Brain pericyte (primary cell): Measurements from ENCODE around the gene HTR1A.
A peak's percentile ranks its signal among the peaks of the same experiment; 100 is the strongest.

ENCODE experiments used
- DNase-seq: peaks from one replicate; pipeline ENCODE4 v3.0.0-alpha.2; 2012; ENCODE audit warnings: low read depth, low spot score

HTR1A gene

DNA sequence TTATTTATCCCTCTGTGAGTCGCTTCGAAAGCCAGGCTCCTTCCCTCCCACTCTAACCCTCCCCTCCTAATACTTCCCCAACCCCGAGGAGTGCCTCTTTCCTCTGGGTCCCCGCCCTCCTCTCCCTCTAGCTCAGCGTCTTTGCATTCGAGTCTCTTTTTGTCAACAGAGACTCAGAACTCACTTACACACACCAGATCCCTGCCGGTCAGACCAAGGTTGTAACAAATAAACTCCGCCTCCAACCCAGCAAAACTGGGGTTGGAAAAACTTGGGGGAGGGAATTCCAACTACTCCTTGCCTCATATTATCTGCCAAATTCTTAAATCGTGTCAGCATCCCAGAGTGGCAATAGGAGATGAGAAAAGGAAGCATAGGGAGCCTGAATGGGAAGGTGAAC is at the start of gene HTR1A:
HTR1A (minus strand) TSS at position 167 of the 400 bp plus-strand sequence. CDS start 726 bp downstream, outside the sequence.
- DNase-seq, result no peak

DNA sequence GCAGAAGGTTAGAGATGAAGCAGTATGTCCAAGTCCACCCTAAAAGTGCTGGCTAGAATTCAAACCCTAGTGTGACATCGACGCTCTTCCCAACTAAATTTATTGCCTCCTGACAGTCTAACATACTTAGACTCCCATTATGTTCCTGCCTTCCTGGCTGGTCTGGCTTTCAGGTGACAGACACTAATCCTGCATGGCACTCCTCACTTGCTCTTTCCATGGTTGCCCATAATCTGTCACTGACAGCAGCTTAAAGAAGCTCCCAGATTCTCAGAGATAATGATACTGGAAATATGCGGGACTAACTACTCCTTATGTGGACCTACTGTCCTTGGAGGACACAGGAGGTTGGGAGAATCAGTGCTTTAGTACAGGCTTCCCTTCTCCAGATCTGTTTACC is 41.7 kb upstream of the HTR1A start:
- no peak for DNase-seq

DNA sequence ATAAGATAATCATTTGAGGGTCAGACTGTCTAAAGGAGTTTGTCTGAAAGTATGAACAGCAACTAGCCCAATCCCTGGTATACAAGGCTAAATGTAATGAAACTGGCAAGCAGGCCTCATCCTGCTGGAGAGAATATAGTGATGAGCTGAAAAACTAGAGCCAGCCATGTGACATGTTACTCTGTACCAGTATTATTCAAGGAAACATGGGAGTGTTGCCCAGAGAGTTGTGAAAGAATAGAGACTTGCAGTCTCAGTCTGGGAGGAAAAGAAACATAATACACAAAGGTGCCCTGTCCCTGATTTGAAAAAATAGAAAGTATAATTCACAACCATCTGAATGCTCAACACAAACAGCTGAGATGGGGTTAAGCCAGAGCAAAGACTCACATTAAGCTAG is 37.9 kb upstream of the HTR1A start:
- DNase-seq, result no peak

DNA sequence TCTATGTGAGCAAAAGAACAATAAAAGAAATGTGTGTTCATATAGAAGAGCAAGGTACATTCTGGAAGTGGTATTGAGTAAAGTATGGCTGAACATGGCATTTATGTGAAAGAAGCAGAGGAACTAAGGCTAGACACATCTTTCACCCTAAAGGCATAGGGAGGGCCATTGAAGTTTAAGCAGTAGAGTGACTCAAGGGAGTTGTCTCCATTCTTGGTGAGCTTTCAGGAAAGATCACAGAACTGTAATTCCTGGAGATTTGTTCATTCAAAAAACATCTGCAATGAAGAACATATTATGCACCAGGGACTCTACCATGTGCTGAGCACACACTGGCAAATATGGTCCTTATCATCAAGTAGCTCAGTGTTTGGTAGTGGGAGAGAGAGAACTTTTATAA is 24.8 kb upstream of the HTR1A start:
- no peak for DNase-seq

DNA sequence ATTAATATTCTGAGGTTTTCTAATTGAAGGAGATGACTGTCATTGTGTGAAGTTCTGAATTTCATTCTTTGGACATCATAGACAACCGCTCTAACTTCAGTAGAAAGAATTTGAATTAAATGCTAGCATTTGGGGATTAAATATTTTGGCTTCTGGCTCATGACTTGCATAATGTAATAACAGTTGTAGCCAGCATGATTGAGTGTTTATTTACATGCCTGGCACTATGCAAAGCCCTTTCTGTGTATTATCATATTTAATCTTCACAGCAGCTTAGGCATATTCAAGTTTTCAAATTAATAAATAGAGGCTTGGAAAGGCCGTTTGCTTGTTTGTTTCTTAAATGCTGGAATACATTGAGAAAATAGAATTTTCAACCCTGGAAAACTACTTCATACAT is 19.6 kb upstream of the HTR1A start:
- DNase-seq, result no peak

DNA sequence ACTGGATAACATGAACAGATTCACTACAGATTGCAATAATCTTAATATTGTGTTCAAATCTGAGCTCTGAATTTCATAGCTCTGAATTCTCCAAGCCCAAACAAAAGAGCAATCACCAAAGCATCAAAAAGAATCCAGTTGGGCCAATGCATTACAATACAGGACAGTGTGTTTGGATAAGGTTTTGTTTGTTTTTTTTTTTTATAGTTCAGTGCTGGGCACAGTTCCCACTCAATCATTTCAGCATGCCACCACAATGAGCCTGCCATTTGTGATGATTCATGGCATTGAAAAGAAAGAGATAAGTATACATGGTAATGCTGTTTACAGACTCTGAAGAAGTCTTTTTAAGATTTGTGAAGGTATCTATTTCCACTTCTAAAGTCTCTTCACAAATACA is 1.7 kb upstream of the HTR1A start:
- no peak for DNase-seq

DNA sequence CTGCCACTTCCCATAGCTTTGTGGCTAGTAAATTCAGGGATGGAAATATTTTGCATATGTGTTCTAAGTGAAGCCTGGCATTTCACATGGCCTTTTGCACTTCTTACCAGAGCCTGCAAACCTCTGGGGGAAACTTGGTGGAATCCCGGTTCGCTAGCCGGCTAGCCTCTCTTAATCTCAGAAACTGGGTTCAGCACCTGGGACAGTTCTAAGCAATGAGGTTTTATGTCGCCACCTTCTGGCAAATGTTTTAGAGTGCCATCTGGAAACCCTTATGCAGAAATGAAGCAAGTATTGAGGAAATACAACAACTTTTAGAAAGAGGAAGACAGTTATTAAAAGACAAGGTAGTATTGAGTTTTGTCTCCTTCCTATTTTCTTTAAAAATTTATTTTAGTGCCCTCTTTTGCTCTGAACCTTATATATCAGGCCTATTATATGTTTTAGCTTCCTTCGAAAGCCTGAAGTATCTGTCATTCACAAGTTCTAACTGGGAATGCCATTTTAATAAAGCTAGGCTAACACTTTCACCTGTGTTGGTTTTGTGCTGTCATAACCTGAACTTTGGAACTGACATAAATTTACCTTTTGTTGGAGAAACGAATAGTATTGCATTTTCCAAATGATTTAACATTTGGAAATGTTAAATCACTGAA is 963 bp upstream of the HTR1A start:
- peak; percentile 17 for DNase-seq

DNA sequence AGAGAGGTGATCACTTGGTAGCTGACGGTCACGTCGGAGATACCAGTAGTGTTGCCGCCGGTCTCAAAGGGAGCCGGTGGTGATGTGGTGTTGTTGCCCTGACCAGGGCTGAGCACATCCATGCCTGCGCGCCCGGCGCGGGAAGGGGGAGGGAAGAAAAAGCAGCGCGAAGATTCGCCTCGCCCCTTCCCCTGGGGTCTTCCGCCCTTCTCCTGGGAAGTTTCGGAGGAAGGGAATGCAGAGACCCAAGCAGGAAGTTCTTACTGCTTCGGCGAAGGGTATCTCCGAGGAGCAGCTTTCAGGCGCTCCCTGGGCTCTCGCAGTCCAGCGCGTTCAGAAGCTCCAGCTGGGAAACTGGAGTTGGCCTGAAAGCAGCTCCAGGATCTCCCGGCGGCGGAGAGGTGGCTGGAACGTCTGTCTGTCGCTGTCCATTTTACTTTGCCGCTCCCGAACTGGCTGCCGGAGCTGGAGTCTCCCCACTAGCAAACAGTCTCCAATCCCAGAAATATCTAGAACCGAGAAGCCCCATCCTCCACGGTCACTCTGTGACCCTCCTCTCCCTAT is 565 bp downstream of the HTR1A start:
- DNase-seq, result no peak

DNA sequence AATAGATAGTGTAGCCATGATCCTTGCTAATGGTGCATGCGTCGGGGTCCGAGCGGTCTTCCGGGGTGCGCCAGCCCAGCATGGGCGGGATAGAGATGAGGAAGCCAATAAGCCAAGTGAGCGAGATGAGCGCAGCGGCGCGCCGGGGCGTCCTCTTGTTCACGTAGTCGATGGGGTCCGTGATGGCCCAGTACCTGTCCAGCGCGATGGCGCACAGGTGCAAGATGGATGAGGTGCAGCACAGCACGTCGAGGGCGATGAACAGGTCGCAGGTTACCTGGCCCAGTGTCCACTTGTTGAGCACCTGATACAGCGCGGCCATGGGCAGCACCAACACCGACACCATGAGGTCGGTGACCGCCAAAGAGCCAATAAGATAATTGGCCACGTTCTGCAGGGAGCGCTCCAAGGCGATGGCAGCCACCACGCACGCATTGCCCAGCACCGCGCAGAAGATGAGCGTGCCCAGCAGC is 1.1 kb downstream of the HTR1A start:
- no peak for DNase-seq

DNA sequence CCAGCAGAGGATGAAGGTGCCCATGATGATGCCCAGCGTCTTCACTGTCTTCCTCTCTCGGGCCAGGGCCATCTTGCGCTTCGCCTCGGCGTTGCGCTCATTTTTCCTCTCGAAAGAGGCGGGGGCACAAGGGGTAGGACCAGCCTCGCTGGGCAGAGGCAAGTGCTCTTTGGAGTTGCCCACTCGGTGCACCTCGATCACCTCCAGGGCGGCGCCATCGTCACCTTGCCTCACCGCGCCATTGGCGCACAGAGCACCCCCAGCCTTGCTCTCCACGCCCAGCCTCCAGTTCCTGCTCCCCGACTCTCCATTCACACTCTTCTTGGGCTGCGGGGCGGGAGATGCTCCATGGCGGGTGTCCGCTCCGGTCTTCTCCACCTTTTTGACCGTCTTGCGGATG is 1.6 kb downstream of the HTR1A start:
- no peak for DNase-seq

DNA sequence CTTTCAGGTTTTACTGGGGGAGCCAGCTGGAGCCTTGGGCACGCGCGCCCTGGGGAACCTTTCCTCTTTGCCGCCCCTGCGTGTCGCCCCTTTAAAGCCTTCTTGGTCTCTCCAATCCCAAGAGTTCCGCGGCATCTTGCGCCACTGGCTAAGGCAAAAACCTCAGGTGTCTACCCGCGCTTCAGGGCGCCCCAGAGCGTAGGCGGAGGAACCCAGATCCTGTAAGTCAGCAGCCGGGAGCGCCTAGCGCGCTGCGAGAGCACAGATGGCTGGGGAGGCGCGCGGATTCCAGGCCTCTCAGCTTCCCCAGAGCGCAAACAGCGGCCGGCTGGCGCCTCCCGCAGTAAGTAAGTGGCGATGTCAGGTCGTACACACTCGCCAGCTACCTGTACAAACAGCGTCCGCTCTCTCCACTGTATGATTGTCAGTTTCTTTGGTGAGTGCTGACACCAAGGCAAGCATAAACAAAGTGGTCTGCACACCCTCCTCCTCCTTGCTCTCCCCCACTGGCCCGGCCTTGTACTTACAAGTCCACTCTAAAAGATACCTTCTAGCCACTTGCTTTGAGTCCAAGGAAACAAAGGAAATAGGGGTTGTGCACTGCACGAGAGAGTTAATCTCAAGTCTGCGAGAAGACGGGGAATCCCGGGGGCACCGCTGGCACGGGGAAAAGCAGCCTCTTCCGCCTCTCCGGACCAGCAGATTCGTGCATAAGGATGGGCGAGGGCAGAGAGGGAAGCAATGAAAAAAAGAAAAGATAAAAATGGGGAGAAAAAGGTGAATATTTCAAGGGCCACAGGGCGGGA is 2.9 kb downstream of the HTR1A start:
- DNase-seq, result no peak

DNA sequence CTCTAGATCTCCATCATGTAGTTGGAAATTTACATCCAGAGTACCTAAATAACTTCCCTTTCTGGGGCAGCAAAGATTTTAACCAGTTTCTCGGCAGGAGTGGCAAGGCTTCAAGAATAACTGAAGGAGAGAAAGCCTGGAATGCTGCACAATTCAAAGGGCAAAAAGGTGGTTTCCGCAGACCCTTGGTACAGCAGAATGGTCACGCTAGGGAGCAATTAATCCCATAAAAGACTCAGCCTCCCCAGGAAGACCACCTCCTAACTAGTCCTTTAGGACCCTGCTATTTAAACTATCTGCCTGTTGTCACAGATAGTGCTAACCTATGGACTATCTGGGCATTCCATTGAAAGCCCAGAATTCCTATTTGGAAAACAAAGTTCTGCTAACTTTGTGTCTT is 3.6 kb downstream of the HTR1A start:
- no peak for DNase-seq

DNA sequence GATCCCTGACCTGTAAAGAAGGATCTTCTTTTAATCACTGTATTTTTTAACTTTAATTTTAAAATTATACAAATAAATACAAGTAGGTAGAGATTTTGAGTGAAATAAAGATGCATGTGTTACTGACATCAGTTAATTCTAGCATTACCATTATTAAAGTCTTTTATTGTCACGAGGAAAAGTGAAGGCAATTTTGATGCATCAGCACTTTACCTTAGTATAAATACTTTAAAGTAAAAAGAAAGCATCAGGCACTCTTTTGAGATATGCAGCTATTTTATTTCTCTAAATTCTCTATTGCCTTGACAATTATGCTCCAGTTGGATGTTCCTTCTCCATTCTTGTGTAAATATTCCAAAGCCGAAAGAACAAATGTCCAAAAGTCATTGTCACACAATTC is 4.6 kb downstream of the HTR1A start:
- DNase-seq, result no peak

DNA sequence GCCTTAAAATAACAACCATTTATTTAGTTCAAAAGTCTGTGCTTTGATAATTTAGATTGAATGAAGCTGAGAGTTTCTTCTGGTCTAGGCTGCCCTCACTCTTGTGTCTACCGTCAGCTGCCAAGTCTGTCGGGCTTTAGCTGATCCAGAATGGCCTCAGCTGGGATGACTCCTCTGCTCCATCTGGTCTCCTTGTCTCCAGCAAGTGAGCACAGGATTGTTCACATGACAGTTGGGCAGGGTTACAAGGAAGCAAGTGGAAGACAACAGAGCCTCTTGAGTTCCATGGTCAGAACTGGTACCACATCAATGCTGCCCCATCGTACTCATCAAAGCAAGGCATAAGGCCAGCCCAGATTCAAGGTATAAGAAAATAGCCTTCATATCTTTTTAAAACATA is 9.0 kb downstream of the HTR1A start:
- no peak for DNase-seq

DNA sequence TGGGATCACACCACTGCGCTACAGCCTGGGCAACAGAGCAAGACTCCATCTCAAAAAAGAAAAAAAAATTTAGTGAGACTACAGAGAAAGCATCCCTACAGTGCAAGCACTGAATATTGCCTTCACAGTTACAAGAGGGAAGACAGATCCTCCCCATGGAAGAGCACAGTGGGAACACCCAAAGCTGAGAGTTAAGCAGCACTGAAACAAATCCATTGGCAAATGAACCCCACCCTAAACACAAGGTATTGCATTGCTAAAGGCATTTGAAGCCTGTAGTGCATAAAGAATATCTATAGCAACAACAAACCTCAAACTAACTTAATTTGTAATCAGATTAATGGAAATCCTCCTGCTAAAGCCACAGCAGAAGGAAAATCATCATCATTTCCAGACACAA is 27.1 kb downstream of the HTR1A start:
- DNase-seq, result no peak

DNA sequence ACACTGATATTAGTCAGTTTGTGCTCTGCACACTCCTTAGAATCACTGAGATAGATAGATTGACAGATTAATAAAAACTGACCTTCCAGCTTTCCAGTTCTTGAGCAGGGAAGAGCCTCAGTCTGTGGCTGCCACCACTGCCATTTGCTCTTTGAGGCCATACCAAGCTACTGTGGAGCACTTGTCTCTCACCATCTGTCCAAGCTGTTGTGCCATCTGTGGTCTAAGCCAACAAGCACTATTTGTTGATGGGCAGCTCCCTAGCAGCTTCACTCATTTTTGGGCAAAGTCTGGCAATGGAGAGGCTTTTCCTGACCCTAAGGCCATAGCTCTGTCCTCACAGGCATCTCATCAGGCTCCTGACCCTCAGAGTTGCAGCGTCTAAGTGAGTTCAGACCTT is 30.4 kb downstream of the HTR1A start:
- no peak for DNase-seq

DNA sequence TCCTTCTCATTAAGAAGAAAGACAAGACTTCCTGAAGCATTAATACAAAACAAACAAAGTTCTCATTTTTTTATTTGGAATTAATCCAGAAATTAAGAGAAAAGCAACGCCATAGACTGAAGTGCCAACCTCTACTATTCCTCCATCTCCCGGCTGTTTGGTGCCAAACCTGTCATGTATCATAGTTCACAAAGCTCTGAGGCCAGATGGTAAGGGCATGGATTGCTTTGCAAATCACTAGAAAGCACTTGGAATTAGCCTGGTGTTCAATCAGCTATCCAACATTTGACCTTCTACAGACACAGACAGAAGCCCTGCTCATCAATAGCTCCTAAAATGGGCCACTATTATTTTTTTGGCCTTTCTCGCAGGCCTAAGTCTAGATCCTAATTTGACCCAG is 33.8 kb downstream of the HTR1A start:
- no peak for DNase-seq

DNA sequence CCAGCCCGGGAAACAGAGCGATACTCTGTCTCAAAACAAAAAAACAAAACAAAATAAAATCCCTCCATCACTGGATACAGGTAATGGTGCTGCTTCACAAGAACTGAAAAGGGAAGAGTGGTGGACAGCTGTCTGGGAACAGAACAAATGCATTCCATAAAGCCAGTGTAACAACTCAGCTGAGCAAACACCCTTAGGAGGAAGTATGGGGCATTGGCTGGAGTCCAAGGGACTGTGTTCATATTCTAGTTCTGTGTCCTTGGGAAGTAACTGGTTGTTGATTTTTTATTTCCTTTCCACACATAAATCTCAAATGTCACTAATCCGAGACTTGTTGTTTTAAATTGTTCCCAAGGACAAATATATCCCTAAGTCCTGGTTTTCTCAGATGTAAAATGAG is 38.3 kb downstream of the HTR1A start:
- peak; percentile 22 for DNase-seq

DNA sequence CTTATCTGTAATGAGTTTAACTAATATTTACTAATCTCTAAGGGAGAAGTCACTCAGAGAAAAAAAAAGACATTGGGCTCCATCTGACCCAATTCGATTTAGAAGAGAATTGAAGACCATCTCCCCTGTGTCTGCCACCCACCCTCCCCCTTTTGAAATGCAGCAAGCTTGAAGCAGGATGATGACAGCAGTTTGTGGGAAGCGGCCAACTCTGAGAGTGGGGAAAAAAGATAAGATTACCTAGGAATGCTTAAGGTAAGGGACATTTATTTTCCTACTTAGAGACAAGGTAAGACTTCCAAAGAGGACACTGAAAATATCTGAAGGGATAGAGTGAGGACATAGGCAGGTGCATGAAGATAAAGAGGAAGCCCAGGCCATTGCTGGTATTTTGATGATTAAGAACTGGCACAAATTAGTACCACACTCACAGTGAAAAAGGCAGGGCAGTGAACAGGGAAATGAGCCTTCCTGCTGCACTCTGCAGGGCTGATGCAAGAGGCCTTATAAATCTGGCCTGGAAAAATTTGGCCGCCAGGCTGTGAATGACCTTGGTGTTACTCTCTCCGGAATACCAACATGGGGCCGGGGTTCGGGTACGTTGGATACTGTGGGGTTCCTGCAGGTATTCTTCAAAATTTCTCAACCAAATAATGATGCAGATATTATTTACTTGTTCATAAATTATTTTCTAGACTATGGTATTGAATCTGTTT is 42.3 kb downstream of the HTR1A start:
- DNase-seq, result no peak

DNA sequence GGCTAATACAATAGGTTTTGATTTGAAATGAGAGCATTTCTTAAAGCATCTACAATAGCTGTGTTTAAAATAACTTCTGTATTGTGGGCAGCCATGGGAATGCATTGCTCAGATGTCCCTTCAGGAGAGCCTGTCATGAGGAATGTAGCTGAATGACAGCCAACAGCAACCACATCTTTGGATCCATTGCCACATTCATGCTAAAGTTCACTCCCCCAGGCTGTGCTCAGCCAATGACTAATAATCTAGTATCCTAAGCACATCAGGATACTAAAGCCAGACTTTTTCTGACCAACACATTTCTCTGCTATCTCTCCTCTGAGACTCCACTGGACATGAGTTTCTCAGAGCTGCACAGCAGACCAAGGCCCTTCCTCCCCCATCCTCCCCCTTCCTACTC is 45.5 kb downstream of the HTR1A start:
- DNase-seq, result no peak

DNA sequence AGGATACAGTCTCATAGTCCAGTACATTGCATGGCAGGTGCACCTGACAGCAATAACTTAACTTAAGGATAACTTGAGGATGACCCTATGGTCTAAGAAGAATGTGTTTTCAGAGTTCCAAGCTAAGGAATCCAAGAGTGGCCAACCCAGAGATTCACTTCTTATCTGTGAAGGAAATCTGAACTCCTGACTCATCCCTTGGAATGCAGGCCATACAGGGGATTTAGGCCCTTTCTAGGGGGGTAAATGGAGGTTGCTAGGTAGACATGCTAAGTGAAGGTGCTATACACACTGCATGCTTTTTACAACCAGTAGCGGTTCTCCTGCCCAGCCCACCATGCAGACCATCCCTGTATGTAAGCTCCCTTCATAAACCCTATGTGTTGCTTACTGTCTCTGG is 50.4 kb downstream of the HTR1A start:
- no peak for DNase-seq
